HL-60/S4 (cell line): ENCODE data around the gene SAMD4A.

Experiments used
- in situ Hi-C: fragments of 300-500 bp; cut with MboI; formaldehyde crosslinking; loops from 2 replicates; pipeline ENCODE4 v1.14.3; 2022; ENCODE audit warnings: low sequenced_read_pairs

SAMD4A gene

DNA sequence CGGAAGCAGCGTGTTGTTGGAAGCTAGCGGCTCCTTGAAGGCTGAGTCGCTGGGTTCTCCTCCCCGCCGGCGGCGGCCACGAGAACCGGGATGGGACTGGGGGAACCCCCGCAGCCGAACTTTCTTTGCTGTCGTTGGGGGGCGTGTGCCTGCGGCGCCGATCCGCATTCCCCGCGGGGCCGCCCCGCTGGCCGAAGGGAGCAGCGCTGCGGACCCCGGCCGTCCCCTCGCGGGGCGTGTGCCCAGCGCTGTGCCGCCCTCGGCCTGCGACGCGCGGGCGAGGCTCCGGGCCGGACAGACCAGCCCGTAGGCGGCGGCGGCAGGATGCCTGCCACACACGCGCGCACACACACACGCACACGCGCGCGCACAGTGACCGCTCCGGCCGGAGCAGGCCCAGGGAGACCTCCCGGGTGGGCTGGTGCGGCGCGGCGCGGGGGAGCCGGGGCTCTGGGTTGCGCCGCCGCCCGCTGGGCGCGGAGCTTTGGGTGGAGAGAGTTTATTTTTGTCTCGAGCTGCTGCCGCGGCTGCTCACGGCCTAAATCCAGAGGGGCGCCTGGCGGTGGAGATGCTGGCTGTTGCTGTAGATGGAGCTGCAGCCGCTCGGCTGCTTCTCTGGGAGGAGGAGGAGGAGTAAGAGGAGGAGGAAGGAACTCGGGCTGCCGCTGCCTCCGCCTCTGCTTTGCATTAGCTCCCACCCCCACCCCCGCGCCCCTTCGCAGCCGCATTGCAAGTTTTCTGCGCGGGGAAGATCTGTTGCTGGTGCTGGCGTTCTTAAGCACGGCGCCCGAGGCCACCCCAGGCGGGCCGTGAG is at the start of gene SAMD4A:
TSS of gene SAMD4A (plus strand) at position 719 of the 814 bp plus-strand sequence. CDS start 789 bp downstream, outside the sequence.
- in situ Hi-C loops: loop anchor here (25.0 kb wide), 1 partner anchor 246 kb away; no protein-coding TSS in a partner anchor

GRCh38 chr14:54524410-54524809 is 42.5 kb upstream of the SAMD4A start:
- in situ Hi-C loops: no loop called here

GRCh38 chr14:54528973-54529372 is 38.0 kb upstream of the SAMD4A start:
- in situ Hi-C loops: no loop called here

GRCh38 chr14:54529811-54530210 is 37.1 kb upstream of the SAMD4A start:
- in situ Hi-C loops: no loop called here

GRCh38 chr14:54532111-54533012 is 34.6 kb upstream of the SAMD4A start:
- in situ Hi-C loops: no loop called here

DNA sequence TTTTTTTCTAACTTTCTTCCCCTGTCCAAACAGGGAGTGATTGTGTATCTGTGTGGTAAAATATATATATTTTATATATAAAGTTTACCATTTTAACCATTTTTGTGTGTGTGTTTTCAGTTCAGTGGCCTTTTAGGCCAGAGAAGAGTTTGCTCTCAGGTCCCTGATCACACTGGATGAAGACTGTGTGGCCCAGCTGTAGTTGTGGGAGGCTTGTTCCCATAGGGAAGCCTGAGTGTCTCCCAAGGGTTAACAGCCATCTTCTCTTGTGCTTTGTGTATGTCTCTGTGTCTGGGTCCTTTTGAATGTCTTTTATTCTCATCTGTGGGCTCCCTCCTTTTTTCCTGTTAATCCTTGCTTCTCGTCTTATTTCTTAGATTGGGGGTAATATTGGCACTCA is 33.8 kb upstream of the SAMD4A start:
- in situ Hi-C loops: no loop called here

- in situ Hi-C loops: no loop called here
These were observed 31.8 kb upstream of the SAMD4A start for GRCh38 chr14:54535126-54535525.

DNA sequence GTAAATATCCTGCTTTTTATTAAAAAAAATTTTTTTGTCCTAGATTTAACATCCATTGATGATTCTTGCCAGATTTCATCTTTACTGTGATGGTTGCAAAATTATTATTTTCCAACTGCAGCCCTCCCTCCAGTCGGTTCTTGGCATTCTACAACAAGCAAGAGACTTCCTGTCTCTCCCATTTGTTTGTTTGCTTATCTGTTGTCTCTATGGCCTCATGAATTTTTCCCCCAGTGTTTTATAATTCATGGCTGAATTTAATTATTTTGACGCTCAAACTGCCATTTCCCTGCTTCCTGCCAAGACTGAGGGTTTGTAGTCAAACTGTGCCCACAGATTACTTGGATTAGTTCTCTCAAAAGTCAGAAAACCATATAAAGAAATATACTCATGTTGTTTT is 31.3 kb upstream of the SAMD4A start:
- in situ Hi-C loops: no loop called here

- in situ Hi-C loops: no loop called here
These were observed 29.3 kb upstream of the SAMD4A start for GRCh38 chr14:54537651-54538050.

DNA sequence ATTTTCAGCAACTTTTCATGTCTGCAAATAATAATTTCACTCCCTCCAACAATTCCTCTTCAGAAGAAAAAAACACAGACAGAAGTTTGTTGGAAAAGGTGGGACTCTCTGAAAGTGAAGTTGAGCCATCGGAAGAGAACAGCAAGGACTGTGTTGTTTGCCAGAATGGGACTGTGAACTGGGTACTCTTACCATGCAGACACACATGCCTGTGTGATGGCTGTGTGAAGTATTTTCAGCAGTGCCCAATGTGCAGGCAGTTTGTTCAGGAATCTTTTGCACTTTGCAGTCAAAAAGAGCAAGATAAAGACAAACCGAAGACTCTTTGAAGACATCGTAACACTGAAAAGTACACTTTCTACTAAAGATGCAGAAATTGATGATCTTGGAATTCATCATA is 28.9 kb upstream of the SAMD4A start:
- in situ Hi-C loops: no loop called here

GRCh38 chr14:54547583-54547982 is 19.3 kb upstream of the SAMD4A start:
- in situ Hi-C loops: no loop called here

GRCh38 chr14:54548491-54548890 is 18.4 kb upstream of the SAMD4A start:
- in situ Hi-C loops: no loop called here

- in situ Hi-C loops: loop anchor here (25.0 kb wide), 1 partner anchor 262 kb away; no protein-coding TSS in a partner anchor
These were observed 17.1 kb upstream of the SAMD4A start for GRCh38 chr14:54549862-54550261.

GRCh38 chr14:54550514-54550913 is 16.4 kb upstream of the SAMD4A start:
- in situ Hi-C loops: loop anchor here (25.0 kb wide), 1 partner anchor 262 kb away; no protein-coding TSS in a partner anchor

GRCh38 chr14:54554401-54554800 is 12.5 kb upstream of the SAMD4A start:
- in situ Hi-C loops: loop anchor here (25.0 kb wide), 1 partner anchor 258 kb away; no protein-coding TSS in a partner anchor

- in situ Hi-C loops: loop anchor here (25.0 kb wide), 1 partner anchor 257 kb away; no protein-coding TSS in a partner anchor
These were observed 11.3 kb upstream of the SAMD4A start for GRCh38 chr14:54555651-54556050.

DNA sequence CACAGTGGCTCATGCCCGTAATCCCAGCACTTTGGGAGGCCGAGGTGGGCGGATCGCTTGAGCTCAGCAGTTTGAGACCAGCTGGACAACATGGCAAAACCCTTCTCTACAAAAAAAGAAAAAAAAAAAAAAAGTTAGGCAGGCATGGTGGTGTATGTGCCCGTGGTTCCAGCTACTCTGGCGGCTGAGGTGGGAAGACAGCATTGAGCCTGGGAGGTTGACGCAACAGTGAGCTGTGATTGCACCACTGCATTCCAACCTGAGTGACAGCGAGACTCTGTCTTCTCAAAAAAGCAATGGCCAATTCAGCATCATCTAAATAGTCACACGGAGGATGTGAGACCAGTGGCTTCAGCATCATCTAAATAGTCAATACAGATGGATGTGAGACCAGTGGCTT is 10.4 kb upstream of the SAMD4A start:
- in situ Hi-C loops: loop anchor here (25.0 kb wide), 1 partner anchor 256 kb away; no protein-coding TSS in a partner anchor

GRCh38 chr14:54562334-54562733 is 4.6 kb upstream of the SAMD4A start:
- in situ Hi-C loops: loop anchor here (25.0 kb wide), 1 partner anchor 250 kb away; no protein-coding TSS in a partner anchor

GRCh38 chr14:54564071-54564867 is 2.7 kb upstream of the SAMD4A start:
- in situ Hi-C loops: loop anchor here (25.0 kb wide), 1 partner anchor 248 kb away; no protein-coding TSS in a partner anchor
